GM21619 (cell line): ENCODE results near the gene RADIL.
"Not testable (repeated sequence)": the region's sequence is repeated elsewhere in the genome, so short reads cannot be mapped to it uniquely, and the experiment has no call there.

Experiments
- ATAC-seq: cut with Tn5 transposase; IDR thresholded peaks from one replicate; pipeline ENCODE4 v1.9.1; 2021; ENCODE audit not compliant: unreplicated experiment

The RADIL gene

DNA sequence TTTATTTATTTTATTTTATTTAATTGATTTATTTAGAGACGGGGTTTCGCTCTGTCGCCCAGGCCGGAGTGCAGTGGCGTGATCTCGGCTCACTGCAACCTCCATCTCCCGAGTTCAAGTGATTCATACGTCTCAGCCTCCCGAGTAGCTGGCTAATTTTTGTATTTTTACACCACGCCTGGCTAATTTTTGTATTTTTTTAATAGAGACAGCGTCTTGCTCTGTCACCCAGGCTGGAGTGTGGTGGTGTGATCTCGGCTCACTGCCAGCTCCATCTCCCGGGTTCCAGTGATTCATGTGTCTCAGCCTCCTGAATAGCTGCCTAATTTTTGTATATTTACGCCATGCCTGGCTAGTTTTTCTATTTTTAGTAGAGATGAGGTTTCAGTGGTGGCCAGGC, 73.8 kb downstream of the RADIL start:
- ATAC-seq, result no peak

- no peak for ATAC-seq
Measured at GRCh38 chr7:4809091-4809591, 74.4 kb downstream of the RADIL start.

DNA sequence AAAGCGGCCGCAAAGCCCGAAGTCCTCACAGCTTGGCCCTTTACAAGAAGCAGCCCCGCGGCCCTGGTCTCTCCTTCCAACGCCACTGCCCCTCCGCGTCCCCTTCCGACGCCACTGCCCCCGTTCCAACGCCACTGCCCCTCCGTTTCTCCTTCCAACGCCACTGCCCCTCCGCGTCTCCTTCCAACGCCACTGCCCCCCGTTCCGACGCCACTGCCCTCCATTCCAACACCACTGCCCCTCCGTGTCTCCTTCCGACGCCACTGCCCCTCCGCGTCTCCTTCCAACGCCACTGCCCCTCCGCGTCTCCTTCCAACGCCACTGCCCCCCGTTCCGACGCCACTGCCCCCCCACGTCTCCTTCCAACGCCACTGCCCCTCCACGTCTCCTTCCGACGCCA, 75.0 kb downstream of the RADIL start:
- no peak for ATAC-seq

- ATAC-seq, result no peak
Measured at GRCh38 chr7:4808026-4808425, 75.5 kb downstream of the RADIL start.

DNA sequence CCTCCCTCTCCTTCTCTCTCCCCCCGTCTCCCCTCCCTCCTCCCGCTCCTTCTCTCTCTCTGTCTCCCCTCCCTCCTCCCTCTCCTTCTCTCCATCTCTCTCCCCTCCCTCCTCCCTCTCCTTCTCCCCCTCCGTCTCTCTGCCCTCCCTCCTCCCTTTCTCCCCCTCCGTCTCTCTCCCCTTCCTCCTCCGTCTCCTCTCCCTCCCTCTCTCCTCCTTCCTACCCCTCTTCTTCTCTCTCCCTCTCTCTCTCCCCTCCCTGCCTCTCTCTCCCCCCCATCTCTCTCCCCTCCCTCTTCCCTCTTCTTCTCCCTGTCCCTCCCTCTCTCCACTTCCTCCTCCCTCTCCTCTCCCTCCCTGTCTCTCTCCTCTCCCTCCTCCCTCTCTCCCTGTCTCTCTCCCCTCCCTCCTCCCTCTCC, 75.9 kb downstream of the RADIL start:
- no peak for ATAC-seq

DNA sequence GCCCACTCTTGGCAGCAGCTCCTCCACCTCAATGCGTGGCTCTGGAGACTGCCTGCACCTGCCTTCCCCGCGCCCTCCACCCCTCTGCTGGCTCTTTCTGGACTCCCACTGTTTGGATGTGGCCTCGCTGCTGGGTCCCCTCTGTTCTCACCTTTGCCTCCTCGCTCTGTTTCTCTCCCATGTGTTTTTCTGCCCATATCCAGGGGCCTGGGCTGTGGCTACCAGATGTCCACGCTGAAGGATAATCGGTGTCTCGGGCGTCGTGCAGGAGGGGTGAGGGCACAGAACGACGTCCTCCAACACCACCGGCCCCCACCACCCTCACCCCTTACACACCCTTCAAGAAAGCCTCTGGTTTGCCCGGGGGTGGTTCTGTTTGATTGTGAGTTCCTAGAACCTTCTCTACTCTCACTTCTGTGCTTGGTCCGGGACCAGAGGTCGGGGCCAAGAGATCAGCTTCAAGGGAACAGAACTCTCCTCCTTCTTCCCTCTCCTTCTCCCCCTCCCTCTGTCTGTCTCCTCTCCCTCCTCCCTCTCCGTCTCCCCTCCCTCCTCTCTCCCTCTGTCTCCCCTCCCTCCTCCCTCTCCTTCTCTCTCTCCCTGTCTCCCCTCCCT, 76.4 kb downstream of the RADIL start:
- no peak for ATAC-seq

GRCh38 chr7:4805984-4806300, 77.6 kb downstream of the RADIL start:
- ATAC-seq, result no peak

- ATAC-seq, result no peak
Measured at GRCh38 chr7:4805110-4805983, 78.2 kb downstream of the RADIL start.

GRCh38 chr7:4803397-4804241, 79.9 kb downstream of the RADIL start:
- no peak for ATAC-seq

DNA sequence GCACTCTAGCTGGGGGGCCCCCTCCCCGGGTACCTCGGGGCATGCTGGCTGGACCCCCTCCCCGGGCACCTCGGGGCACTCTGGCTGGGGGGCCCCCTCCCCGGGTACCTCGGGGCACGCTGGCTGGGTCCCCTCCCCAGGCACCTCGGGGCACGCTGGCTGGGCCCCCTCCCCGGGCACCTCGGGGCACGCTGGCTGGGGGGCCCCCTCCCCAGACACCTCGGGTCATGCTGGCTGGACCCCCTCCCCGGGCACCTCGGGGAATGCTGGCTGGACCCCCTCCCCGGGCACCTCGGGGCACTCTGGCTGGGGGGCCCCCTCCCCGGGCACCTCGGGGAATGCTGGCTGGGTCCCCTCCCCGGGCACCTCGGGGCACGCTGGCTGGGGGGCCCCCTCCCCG, 80.9 kb downstream of the RADIL start:
- ATAC-seq, result not testable (repeated sequence)

DNA sequence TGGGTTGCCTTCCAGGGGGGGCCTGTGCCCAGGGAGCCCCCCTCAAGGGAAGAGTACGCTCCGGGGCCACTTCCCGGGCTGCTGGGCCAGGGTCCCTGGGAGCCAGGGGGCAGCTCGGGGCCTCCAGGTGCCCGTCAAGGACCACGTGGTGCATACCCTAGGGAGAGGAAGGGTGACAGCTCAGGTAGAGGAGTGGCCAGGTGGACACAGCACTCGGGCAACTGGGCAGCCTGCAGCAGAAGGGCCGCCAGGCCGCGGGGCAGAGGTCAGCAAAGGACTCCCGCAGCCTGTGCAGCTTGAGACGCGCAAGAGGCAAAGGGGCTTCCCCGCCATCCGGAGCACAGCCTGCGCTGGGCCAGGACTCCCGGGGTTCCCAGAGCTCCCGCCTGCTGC, 81.7 kb downstream of the RADIL start:
- no peak for ATAC-seq

GRCh38 chr7:4800926-4801838, 82.3 kb downstream of the RADIL start:
- ATAC-seq, result no peak

DNA sequence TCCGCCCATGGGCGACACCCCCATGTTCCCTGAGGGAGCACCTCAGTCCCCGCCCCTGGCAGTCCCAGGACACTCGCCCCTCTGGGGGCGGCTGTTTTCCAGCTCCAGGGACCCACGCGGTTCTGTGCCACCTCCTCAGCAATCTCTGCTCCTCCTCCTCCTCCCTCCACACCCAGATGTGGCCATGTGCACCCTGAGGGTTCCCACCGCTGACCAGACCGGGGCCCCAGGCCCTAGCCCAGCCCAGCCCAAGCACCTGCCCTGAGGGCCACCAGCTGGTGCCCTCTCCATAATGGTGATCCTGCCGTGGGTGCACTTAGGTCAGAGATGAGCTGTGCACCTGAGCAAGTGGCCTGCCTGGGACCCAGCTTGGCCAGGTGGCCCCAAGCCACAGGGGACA, 83.0 kb downstream of the RADIL start:
- ATAC-seq, result no peak

GRCh38 chr7:4799508-4800268, 83.8 kb downstream of the RADIL start:
- no peak for ATAC-seq

DNA sequence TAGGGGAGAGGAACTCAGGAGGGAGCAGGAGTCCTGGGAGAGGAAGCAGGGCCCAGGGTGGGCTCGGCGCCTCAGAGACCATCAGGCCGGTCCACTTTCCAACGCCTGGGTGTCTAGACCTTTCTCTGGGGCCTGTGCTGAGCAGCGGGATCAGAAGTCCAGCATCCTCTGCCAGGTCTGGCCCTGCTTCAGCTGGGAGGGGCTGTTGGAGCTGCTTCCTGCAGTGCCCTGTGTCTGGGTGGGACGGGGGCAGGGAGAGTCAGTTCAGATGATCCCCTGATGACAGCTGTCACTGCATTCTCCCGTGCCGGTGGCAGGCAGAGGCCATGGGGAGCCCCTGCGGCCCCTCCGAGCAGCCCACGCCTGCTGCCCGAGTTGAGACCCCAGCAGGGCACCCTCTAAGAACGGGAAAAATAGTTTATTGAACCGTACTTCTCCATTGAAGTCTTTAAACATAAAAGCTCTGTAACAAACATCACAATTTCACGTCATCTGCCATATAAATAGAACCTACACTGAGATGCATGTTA, 84.7 kb downstream of the RADIL start:
- ATAC-seq, result no peak

- peak; percentile 82 for ATAC-seq
Measured at GRCh38 chr7:4797858-4798705, 85.4 kb downstream of the RADIL start.

GRCh38 chr7:4796453-4796852, 87.1 kb downstream of the RADIL start:
- no peak for ATAC-seq

GRCh38 chr7:4794591-4795350, 88.7 kb downstream of the RADIL start:
- ATAC-seq, result no peak
